NCI-H345 treated with DMSO at 0.1 percent for 48 hours (cell line): Measurements from ENCODE around the gene SV2B.
"Not testable (repeated sequence)": the region's sequence is repeated elsewhere in the genome, so short reads cannot be mapped to it uniquely, and the experiment has no call there.

Source experiments
- DNase-seq: peaks from one replicate; lab custom pipeline; 2025; ENCODE audit not compliant: unreplicated experiment; lab: John Stamatoyannopoulos, UW

The SV2B gene

DNA sequence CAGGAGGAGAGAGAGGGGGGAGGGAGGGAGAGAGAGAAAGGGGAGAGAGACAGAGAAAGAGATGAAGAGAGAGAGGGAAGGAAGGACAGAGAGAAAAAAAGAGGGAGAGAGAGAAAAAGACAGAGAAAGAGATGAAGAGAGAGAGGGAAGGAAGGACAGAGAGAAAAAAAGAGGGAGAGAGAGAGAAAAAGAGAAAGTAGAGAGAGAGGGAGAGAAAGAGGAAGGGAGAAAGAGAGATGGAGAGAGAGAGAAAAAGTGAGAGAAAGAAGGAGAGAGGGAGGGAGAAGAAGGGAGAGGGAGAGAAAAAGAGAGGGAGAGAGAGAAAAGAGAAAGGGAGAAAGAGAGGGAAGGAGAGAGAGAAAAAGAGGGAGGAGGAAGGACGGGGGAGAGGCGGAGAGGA lies 204.2 kb downstream of the SV2B start:
- no peak for DNase-seq

DNA sequence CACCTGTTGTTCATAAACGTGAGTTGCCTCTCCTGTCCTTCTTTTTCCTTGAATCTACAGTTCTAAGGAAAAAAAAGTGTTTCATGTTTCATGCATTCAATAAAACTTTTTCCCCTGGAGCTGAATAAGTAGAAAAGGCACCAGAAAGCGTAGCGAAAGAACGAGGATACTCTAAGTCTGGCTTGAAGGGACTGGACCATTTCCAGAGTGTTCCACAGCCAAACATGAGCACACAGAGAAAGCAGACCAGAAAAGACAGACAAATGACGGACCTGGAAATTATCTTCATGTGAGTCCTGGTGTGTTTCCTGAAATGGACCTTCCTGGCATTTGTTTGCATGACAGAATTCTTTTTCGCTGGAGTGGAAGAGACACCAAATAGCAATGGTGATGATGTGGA lies 204.7 kb downstream of the SV2B start:
- no peak for DNase-seq

DNA sequence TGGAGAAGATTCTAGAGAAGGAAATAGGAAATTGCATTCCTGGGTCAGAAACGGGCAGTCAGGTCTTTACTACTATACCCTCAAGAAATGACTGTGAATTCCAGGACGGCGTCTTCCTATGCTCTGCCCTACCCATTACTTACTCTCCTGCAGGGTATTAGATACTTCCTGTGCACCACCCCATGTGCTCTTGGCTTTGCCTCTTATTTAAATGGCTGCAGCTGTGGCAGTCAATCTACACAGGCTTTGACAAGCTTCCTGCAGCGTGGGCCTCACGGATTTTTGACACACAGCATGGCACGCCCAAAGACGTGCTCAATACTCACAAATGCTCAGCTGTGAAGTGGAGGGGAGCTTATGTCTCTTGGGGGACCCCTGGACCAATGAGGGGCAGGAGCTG lies 206.1 kb downstream of the SV2B start:
- no peak for DNase-seq

DNA sequence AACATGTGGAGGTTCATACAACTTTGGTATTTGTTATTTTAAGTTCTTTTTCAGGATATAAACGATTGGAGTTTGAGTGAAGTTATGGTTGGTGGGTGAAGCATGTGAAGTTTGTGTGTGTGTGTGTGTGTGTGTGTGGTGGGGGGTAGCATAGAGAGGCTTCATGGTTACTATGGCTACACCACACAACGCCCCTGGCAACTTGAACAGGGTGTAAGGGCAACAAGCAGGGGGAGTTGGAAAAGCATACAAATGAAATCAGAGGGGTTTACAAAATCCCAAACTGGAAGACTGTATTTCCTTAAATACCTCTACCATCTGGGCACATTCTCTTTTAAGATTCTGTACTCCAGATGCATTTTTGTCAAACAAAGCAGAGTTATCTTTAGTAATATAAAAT lies 207.5 kb downstream of the SV2B start:
- no peak for DNase-seq

DNA sequence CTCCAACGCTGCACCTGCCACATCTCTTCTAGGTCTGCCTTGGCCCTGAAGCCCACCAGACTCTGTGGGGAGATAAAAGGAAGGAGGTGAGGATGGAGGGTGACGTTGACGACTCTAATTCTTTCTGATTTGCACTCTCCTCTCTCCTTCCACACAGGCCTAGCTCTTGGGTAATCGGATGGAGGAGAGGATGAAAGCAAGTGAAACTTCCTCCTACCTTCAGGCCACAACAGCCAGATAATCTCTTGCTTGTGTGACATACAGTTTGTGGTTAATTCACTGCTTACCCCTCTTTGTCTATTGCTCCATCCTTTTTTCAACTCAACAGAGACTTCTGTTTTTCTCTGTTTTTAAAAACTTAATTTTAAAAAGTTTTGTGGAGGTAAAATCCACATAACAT lies 208.1 kb downstream of the SV2B start:
- no peak for DNase-seq

DNA sequence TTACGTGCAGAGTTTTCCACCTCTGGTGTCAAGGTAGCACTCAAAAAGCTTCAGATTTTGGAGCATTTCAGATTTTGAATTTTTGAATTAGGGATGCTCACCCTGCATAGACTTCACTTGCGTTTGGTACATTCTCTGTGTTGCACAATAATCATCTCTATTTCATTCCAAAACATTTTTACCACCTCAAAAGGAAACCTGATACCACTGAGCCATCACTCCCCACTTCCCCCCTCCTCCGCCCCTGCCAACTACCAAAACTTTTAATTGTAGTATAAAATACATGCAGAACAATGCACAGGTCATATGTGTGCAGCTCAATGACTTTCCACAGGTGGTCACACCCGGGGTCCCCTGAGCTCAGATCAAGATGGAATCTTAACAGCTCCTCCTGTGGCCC lies 208.8 kb downstream of the SV2B start:
- DNase-seq = no peak

DNA sequence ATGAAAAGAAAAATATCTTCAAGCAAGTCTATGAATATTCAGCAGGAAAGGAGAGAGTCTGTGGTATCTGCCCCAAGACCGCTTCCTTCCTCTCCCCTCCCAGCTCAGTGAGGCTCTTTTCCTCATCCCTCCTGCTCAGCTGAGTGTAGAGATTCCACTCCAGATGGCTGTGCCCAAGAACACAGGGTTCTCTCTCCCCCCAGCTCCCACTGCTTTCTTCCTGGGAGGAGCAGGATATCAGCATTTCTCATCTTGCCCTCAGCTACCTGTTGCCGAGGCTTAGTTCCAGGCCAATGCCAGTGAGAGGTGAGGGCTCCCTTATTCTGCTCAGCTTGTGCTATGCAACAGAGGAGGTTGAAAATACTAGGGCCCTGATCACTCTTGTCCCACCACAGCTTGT lies 211.9 kb downstream of the SV2B start:
- DNase-seq = no peak

DNA sequence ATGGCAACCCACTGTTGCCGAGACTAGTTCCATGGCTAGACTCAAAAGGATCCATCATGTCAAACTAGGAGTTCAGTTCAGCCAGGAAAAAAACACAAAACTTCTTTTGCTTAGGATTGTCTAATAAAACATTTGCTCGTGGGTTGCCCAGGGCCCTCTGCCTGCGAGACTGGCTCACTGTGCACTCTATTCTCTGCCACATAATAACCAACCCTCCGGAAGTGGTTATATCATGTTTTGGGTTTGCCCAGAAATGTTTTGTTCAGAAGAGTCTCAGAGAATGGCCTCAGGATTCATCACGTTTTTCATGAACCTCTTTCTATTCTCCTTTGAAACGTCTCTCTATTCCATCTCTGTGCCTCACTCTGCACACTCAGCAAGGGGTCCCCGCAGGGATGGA lies 216.1 kb downstream of the SV2B start:
- no peak for DNase-seq

DNA sequence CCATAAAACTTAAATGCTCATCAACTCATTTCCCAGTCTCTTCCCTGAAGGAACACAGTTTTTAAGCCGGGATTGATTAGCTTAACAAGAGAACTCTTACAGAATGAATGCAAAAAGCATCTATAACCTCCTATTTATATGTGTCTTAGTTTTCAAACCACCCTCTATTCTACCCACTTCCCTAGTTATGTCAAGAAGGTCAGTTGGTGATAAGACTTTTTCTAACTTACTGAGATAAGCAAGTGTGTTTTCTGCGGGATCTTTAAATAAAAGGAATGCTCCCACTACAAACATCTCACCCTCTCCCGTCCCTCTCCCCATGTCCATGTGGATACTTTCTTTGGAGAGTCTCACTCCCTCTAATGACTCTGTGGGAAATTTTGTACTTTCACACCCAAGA lies 218.5 kb downstream of the SV2B start:
- DNase-seq = no peak

DNA sequence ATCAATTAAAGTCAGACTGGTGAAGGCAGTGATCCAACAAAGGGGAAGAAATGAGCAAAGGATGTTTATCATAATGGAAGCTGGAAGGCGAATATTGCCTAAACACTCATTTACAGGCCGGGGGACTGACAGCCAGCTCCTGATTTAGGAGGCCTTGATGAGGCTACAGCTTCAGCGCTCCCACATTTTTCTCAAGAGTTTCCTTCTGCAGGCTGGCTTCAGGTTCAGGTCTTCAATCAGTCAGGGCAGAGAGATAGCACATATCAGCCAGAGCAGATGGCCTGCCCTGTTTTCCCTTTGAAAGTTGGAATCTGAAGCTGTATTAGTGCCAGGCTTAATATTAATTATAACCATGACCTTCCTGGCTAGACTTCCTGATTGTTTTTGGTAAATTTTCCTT lies 218.9 kb downstream of the SV2B start:
- no peak for DNase-seq

DNA sequence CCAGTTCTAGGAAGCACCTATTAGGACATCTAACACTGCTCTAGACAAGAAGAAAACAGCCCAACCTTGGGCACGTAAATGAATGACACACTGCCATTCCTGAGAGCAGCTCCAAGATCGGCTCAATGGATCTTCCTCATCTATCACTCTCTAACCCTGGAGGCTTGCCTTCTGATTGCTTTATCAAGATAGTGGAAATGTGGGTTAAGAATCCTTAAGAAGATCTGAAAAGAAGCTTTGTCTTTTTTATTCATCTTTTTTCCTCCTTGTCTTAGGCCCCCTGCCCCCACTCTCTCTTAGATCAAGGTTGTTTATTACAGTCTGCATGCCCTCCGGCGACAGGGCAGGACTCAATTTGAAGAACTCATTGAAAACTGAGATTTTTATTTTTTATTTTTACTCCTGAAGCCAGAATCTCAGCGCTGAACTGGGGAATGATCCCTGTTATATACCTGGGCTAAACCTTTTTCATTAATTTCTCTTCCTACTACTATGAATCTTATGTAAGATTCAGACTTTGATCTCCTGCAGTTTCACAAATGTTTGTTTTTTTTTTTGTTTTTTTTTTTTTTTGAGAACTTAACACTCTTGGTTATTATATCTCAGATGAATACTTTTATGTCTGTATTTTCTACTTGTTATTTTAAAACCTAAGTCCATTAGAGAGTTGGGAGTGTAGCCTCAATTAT lies 219.5 kb downstream of the SV2B start:
- no peak for DNase-seq

DNA sequence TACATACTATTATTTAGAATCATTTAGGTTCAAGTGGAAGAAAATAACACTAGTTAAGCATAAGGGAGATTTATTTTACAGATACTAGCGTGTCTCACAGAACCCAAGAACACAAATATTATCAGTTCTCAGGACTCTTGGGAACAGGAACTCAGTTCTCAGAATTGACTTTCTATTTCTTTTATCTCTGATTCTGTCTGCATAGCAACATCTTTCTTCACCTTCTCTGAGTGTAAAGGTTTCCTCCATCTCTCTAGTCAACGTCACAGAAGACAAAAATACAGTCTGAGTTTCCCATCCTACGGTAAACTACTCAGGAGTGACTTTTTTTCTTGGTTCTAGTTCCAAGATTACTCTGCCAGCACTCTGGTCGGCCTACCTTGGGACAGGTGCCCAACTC lies 220.0 kb downstream of the SV2B start:
- no peak for DNase-seq

DNA sequence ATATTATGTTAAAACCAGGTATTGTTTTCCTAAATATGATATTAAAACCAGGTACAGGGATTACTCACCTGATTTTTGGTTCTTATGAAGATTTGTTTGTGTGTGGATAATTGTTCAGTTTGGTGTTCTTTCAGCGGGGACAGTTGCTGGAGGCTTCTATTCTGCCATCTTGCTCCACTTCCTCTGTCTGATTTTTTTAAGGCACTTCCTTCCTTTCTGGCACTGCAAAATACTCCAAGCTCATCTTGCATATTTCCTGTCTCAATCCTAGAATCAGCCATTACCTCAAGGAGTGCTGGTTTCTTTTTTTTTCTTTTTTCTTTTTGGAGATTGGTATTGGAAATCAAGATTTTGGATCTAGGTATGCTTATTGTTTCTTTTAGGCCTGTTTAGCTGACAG lies 229.9 kb downstream of the SV2B start:
- no peak for DNase-seq

DNA sequence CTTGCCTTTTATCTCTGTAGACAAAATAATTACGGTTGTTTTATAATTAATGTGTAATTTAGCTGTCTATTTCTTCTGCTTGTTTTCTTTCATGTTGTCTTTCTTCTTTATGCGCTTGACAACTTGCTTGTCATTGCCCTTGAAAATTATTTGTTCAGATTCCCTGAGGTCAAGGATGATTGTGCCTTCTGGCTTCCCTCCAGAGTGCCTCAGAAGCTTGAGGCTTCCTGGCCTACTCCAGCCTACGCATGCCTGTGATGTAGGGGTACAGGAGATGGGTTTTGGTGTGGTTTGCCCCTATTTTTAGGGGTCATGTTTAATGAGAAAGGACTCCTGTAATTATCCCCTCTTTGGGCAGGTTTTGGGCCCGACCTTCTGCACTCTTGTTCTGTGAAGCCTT lies 231.5 kb downstream of the SV2B start:
- DNase-seq = no peak

DNA sequence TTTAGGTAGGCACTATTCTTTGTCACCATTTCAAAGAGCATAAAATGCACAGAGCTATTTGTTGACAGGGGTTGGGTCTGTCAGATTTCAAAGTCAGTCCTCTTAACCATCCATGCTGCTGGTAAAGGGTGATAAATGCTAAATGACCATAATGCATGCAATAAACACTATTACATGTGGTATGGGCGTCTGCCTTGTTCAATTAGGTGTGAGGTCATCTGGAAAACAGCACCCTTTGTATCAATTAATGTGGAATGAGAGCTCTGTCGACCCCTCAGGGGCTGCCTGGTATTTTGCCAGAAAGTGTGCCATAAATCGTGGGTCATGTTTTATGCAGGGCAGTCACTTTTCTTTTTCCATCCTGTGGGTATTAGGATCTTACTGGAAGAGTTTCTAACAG lies 235.6 kb downstream of the SV2B start:
- DNase-seq = no peak

DNA sequence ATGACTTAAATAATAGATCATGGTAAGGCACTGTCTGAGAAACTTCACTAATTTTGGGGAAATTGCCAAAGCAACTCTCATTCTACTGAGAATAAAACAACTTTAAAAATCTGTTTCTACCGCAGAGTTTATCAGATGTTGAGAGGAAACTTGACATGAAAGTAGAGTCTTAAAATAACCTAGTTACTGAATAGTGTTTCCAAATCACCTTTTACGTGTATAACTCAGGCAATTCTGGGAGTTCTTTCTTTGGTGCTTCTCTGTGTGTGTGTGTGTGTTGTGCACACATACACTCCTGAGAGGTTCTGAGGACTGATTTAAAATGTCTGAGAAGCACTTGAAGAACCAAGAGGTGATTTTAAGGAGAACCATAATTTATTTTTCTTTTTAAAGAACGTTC lies 236.6 kb downstream of the SV2B start:
- DNase-seq = no peak

DNA sequence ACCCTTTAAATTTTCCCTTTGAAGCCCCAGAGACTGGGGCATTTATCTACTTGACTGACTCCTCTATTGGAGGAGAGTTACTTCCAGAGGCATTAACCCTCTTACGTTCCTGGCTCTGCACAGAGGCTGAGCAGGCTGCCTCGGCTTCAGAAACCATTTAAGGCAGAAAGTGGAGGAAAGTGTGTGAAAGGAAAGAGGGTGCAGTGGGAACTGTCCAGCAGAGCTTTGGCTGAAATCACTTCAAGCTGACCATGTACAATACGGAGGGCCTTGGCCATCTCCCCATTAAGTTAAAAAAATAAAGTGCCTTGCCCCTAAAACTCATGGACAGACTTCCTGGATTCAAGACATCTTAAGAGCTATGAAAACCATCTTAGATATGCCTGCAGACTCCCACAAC lies 238.7 kb downstream of the SV2B start:
- DNase-seq = no peak

DNA sequence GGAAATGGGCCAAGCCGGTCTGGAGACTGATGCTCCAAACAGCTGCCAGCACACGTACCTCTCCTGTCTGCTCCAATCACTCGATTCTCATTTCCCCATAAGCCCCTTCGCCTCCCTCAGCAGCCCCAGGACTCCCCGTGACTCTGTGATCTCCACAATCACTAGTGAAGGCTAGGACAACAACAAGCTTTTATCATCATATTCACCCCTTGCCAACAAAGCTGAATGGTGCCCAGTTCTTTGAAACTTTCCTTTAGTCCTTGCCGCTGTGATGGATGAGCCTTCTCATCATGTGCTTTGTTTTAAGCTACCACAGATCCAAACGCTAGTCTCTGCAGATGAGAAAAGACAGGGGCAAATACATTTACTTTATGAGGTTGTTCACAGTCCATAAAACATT lies 242.0 kb downstream of the SV2B start:
- DNase-seq = no peak

DNA sequence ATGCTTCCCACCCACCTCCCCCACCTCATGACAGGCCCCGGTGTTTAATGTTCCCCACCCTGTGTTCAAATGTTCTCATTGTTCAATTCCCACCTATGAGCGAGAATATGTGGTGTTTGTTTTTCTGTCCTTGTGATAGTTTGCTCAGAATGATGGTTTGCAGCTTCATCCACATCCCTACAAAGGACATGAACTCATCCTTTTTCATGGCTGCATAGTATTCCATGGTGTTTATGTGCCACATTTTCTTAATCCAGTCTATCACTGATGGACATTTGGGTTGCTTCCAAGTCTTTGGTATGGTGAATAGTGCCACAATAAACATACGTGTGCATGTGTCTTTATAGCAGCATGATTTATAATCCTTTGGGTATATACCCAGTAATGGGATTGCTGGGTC lies 244.9 kb downstream of the SV2B start:
- not testable (repeated sequence) for DNase-seq

DNA sequence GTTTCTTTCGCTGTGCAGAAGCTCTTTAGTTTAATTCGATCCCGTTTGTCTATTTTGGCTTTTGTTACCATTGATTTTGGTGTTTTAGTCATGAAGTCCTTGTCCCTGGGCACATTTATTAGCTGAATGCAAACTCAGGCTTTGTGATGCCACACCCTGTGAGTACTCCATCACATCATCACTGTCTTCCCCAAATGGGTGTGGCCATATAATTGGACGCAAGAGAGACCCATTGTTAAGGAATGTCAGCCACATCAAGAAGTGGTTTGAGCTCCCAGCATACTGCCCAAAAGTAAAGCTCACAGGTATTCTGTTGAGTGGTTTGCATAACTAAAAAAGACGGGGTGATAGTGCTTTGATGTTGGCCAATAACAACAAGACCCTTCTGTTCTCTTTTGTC lies 245.7 kb downstream of the SV2B start:
- no peak for DNase-seq

DNA sequence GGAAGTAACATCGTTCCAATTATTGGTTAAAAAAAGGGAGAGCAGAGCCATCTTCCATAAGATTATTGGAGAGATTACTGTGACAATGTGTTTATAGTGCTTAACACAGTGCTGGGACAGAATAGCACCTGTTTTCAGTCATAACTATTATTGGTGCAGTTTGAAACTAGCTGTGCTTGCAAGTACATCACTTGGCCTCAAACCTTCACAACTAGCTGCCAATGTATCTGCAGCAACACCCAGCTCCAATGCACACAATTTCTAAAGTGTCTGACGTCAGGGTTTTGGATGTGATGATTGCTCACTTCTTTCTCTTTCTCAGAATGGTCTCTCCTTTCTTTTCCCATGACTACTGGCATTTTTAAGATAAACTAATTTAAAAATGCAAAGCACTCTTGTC lies 246.2 kb downstream of the SV2B start:
- DNase-seq = no peak

DNA sequence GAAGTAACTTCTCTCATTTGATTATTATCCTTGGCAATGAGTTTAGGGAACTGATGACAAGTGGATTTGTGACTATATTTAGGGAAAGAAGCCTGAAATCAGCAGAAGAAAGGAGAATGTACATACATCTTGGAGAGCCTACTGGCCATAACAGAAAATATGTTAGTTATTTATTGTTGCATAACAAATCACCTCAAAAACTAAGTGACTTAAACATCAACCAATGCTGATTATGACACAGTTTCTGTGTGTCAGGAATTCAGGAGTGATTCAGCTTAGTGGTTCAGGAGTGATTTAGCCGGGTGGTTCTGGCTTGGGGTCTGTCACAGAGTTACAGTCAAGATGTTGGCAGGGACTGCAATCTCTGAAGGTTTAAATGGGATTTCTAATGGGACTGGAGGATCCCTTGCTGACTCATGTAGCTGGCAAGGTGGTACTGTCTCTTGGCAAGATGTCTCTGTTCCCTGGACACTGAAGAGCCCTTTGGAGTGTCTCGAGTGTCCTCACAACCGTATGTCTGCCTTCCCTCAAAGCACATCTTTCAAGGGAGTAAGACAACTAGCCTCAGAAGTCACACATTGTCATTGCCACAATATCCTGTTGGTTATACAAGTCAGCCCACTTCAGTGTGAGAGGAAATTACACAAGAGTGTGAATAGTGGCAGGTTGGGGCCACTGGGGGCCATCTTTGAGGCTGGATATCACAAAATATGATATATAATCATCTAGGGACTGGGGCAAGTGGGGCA lies 248.9 kb downstream of the SV2B start:
- DNase-seq = no peak
